Measurements from ENCODE around the gene KIR2DL4. TPM values are rescaled to one million over a fixed set of nuclear protein-coding genes. Genes with fewer than 3 reads are reported as not detected.

Gene KIR2DL4
- total RNA-seq, 1 donor from 2014 or later = not detected

Other genes with a start within 250 kb of the KIR2DL4 start
- not detected for gene LILRA2, start 229.8 kb upstream of the KIR2DL4 start, total RNA-seq (ENCODE audit: unreplicated experiment)
- gene LILRA1, start 210.0 kb upstream of the KIR2DL4 start, total RNA-seq (ENCODE audit: unreplicated experiment) = not detected
- not detected for gene LILRB1, start 173.1 kb upstream of the KIR2DL4 start, total RNA-seq (ENCODE audit: unreplicated experiment)
- not detected for gene LILRB4, start 140.6 kb upstream of the KIR2DL4 start, total RNA-seq (ENCODE audit: unreplicated experiment)
- gene KIR3DL3, start 79.2 kb upstream of the KIR2DL4 start, total RNA-seq (ENCODE audit: unreplicated experiment) = not detected
- not detected for gene KIR2DL3, start 65.1 kb upstream of the KIR2DL4 start, total RNA-seq (ENCODE audit: unreplicated experiment)
- gene KIR2DL1, start 33.8 kb upstream of the KIR2DL4 start, total RNA-seq (ENCODE audit: unreplicated experiment) = not detected
- gene KIR3DL1, start 12.9 kb downstream of the KIR2DL4 start, total RNA-seq (ENCODE audit: unreplicated experiment) = not detected
- gene KIR2DS4, start 29.1 kb downstream of the KIR2DL4 start, total RNA-seq (ENCODE audit: unreplicated experiment) = not detected
- not detected for gene KIR3DL2, start 46.8 kb downstream of the KIR2DL4 start, total RNA-seq (ENCODE audit: unreplicated experiment)
- gene FCAR, start 70.6 kb downstream of the KIR2DL4 start, total RNA-seq (ENCODE audit: unreplicated experiment) = not detected
- gene NCR1, start 102.5 kb downstream of the KIR2DL4 start, total RNA-seq (ENCODE audit: unreplicated experiment) = not detected
- 0.69 TPM for gene NLRP7, start 143.9 kb downstream of the KIR2DL4 start, total RNA-seq (ENCODE audit: unreplicated experiment)
- gene NLRP2, start 162.8 kb downstream of the KIR2DL4 start, total RNA-seq (ENCODE audit: unreplicated experiment) = 0.31 TPM
- 1.2 TPM for gene GP6, start 234.7 kb downstream of the KIR2DL4 start, total RNA-seq (ENCODE audit: unreplicated experiment)

Data from endothelial cell (in vitro differentiated cells).